Heart left ventricle (tissue), 13 donors: ENCODE measurements around the gene PER1.
A peak's percentile ranks its signal among the peaks of the same experiment; 100 is the strongest.

Experiments
- CTCF ChIP-seq, 12 donors: fragments of 200-600 bp; sonication (generic) in 4 of 12; IDR thresholded peaks; one replicate each; pipeline versions ENCODE4 v1.5.0 to v1.8.0; 2018 to 2022; ENCODE audit warnings: antibody characterized with exemption in 12 of 12, mild to moderate bottlenecking in 5 of 12
- POLR2A ChIP-seq, 2 donors: fragments of 450-650 bp; IDR thresholded peaks; one replicate each; pipeline ENCODE4 v1.6.1; 2017; ENCODE audit warnings: antibody characterized with exemption in 2 of 2, mild to moderate bottlenecking in 2 of 2, moderate library complexity in 2 of 2
- donor health status: ischemic (EF 13 %, LVEDD 7.1; RV severe dilation, severe dysfunction).
- donor health status: DM: no; HTN: yes; CAD: no.
- donor health status: DM: no; HTN: no; CAD: no.
- donor health status: ischemic (EF 25% LVEDD 6.9; RV normal size, moderate dysfunction).
- donor health status: ischemic (EF 25% LVEDD 5.7; RV mildly dilated, moderate dysfunction).
- donor health status: ischemic (EF 35%, LVEDD 5.7; RV mildly dilated, moderate dysfunction).
- donor health status: nonischemic (EF 11% LVEDD 7.7; RV severe dilation, severe dysfunction).
- donor health status: DM: yes; HTN: yes; CAD: no.
- donor health status: PGD.
- donor health status: ischemic (EF 29% LVEDD 5.4; RV normal size, mild dysfunction).
- donor health status: nonischemic (EF 23%, LVEDD 6.1; RV moderate dilation, normal function).

GRCh38 chr17:8187517-8188262 is 35.5 kb upstream of the PER1 start:
- TF ChIP-seq POLR2A (IDR thresholded peaks at IDR 0.05) (peak in 1 of 2 donors; percentile 43), CTCF (IDR thresholded peaks at IDR 0.05) (peak in 1 of 12 donors; percentile 12)
